HG03280 (cell line): ENCODE measurements around the gene CLTCL1.

Source experiments
- ATAC-seq: cut with Tn5 transposase; IDR thresholded peaks from one replicate; pipeline ENCODE4 v1.9.1; 2021; ENCODE audit warnings: mild to moderate bottlenecking, moderate library complexity; ENCODE audit not compliant: unreplicated experiment

The CLTCL1 gene

GRCh38 chr22:19152942-19153883, 138.3 kb downstream of the CLTCL1 start:
- no peak for ATAC-seq

- ATAC-seq, result no peak
Measured at GRCh38 chr22:19151329-19152191, 140.0 kb downstream of the CLTCL1 start.

- no peak for ATAC-seq
Measured at GRCh38 chr22:19150482-19151328, 140.8 kb downstream of the CLTCL1 start.

GRCh38 chr22:19149991-19150390, 141.5 kb downstream of the CLTCL1 start, which contains the start of gene GSC2:
Gene GSC2 (minus strand): TSS chr22:19150292. CDS start chr22:19150283, 9 bp downstream.
- ATAC-seq, result no peak

GRCh38 chr22:19149047-19149883, 142.3 kb downstream of the CLTCL1 start:
- ATAC-seq, result no peak

GRCh38 chr22:19148417-19149046, 143.0 kb downstream of the CLTCL1 start:
- no peak for ATAC-seq

GRCh38 chr22:19147195-19147780, 144.2 kb downstream of the CLTCL1 start:
- ATAC-seq, result no peak

- ATAC-seq, result no peak
Measured at GRCh38 chr22:19146215-19146968, 145.1 kb downstream of the CLTCL1 start.

GRCh38 chr22:19143967-19144400, 147.5 kb downstream of the CLTCL1 start:
- peak; percentile 4 for ATAC-seq

- ATAC-seq, result no peak
Measured at GRCh38 chr22:19143212-19143611, 148.3 kb downstream of the CLTCL1 start.

- ATAC-seq, result no peak
Measured at GRCh38 chr22:19142394-19142793, 149.1 kb downstream of the CLTCL1 start.

- ATAC-seq, result no peak
Measured at GRCh38 chr22:19139974-19140373, 151.5 kb downstream of the CLTCL1 start.

GRCh38 chr22:19139001-19139356, 152.5 kb downstream of the CLTCL1 start:
- no peak for ATAC-seq

GRCh38 chr22:19138217-19139000, 153.1 kb downstream of the CLTCL1 start:
- no peak for ATAC-seq

GRCh38 chr22:19137384-19138216, 153.9 kb downstream of the CLTCL1 start:
- no peak for ATAC-seq

GRCh38 chr22:19136915-19137314, 154.6 kb downstream of the CLTCL1 start:
- no peak for ATAC-seq

GRCh38 chr22:19134874-19135273, 156.6 kb downstream of the CLTCL1 start:
- ATAC-seq, result no peak
